Caco-2 (cell line): ENCODE data around the gene BMP7. TPM values are rescaled to one million over a fixed set of nuclear protein-coding genes. Genes with fewer than 3 reads are reported as not detected.

Experiments
- BruUV-seq: library from RNA; stranded (reverse); fragments of 400-500 nt; replicated peaks from 2 replicates; lab custom pipeline; 2021; lab: Mats Ljungman, UMichigan
- CTCF ChIA-PET: fragments of 300-600 bp; sonication (Branson Sonifier 250); formaldehyde crosslinking; loops from one replicate; lab custom pipeline; 2022; ENCODE audit warnings: antibody characterized with exemption; lab: Charles Lee
- POLR2A ChIA-PET: fragments of 300-600 bp; sonication (Branson Sonifier 250); formaldehyde crosslinking; loops from one replicate; lab custom pipeline; 2022; ENCODE audit warnings: antibody characterized with exemption; lab: Charles Lee
- DNase-seq, 2 experiments: peaks; one replicate each; pipeline versions ENCODE4 v3.0.0 to v3.0.0-alpha.2; 2020 to 2022
- H3K27me3 ChIP-seq: replicated peaks from 2 replicates; pipeline ENCODE4 v1.6.0; 2011; ENCODE audit warnings: low read length; ENCODE audit not compliant: control insufficient read depth, insufficient read depth
- H3K36me3 ChIP-seq: 2 replicates; pipeline ENCODE4 v1.5.1; 2011; ENCODE audit warnings: low read length; ENCODE audit not compliant: control insufficient read depth, insufficient read depth
- H3K4me1 ChIP-seq: fragments of 250-450 bp; sonication (Bioruptor Pico); 2 replicates; pipeline ENCODE4 v1.5.1; 2020; ENCODE audit warnings: mild to moderate bottlenecking
- H3K4me3 ChIP-seq: 2 replicates; pipeline ENCODE4 v1.5.1; 2011; ENCODE audit warnings: low read depth, mild to moderate bottlenecking, control low read depth, low read length
- H3K9me3 ChIP-seq: fragments of 250-450 bp; sonication (Bioruptor Pico); 2 replicates; pipeline ENCODE4 v1.5.1; 2020; ENCODE audit warnings: mild to moderate bottlenecking, moderate library complexity
- H3K27ac Mint-ChIP-seq: one replicate; pipeline ENCODE4 v1.8.0; 2022; ENCODE audit warnings: mixed read lengths; ENCODE audit not compliant: unreplicated experiment
- H3K27me3 Mint-ChIP-seq: one replicate; pipeline ENCODE4 v1.8.0; 2022; ENCODE audit warnings: mixed read lengths; ENCODE audit not compliant: insufficient read depth, unreplicated experiment
- H3K36me3 Mint-ChIP-seq: one replicate; pipeline ENCODE4 v1.8.0; 2022; ENCODE audit warnings: mild to moderate bottlenecking, mixed read lengths; ENCODE audit not compliant: insufficient read depth, unreplicated experiment
- H3K4me1 Mint-ChIP-seq: one replicate; pipeline ENCODE4 v1.8.0; 2022; ENCODE audit warnings: low read depth, mixed read lengths; ENCODE audit not compliant: unreplicated experiment
- H3K4me3 Mint-ChIP-seq: one replicate; pipeline ENCODE4 v1.8.0; 2022; ENCODE audit warnings: mild to moderate bottlenecking, moderate library complexity, mixed read lengths; ENCODE audit not compliant: unreplicated experiment
- H3K9me3 Mint-ChIP-seq: one replicate; pipeline ENCODE4 v1.8.0; 2022; ENCODE audit warnings: mixed read lengths; ENCODE audit not compliant: unreplicated experiment
- CTCF ChIP-seq, 2 experiments: fragments of 200-600 bp in 1 of 2; IDR thresholded peaks; 1 replicate in 1 of 2; 2 replicates in 1 of 2; pipeline versions ENCODE4 v1.5.1 to v1.8.0; 2011 to 2022; ENCODE audit warnings: antibody characterized with exemption in 1 of 2, control low read depth in 1 of 2, inconsistent platforms in 1 of 2, low read depth in 1 of 2, low read length in 1 of 2, mild to moderate bottlenecking in 1 of 2, moderate library complexity in 1 of 2; ENCODE audit not compliant: insufficient read depth in 1 of 2, severe bottlenecking in 1 of 2, unreplicated experiment in 1 of 2
- intact Hi-C: fragments of 100-400 bp; cut with micrococcal nuclease; formaldehyde crosslinking; loops from one replicate; pipeline ENCODE4 v1.10.0; 2022; ENCODE audit not compliant: unreplicated experiment
- total RNA-seq: library from RNA; stranded (reverse); gene quantifications from 2 replicates; pipeline ENCODE4 v1.2.3, GENCODE V29; 2022

Gene BMP7
- total RNA-seq, 1 experiment from 2014 or later = 317 TPM

- BruUV-seq = no TSS peak
- peaks cover 10% of the 10 kb centered on the region for H3K9me3 Mint-ChIP-seq
- no peak for DNase-seq
- Histone ChIP-seq H3K36me3 (no peaks in the 10 kb centered on the region), H3K4me1 (peaks cover 29% of the 10 kb centered on the region), H3K4me3 (no peak overlapping the region), H3K27me3 (no peaks in the 10 kb centered on the region), H3K9me3 (peaks cover 3% of the 10 kb centered on the region; the same call in 1 of the 2 replicates)
- ChIA-PET POLR2A (no interaction called here), CTCF (no interaction called here)
- H3K27ac Mint-ChIP-seq = no peak overlapping the region
- no peak for TF ChIP-seq CTCF (IDR thresholded peaks at IDR 0.05; ENCODE audit: insufficient read depth in 1 of 2, low read depth in 1 of 2, low read length in 1 of 2, severe bottlenecking in 1 of 2, unreplicated experiment in 1 of 2)
- intact Hi-C loops = no loop called here
- H3K27me3 Mint-ChIP-seq = no peaks in the 10 kb centered on the region
- peaks cover 28% of the 10 kb centered on the region for H3K4me1 Mint-ChIP-seq
- H3K36me3 Mint-ChIP-seq = peaks cover 93% of the 10 kb centered on the region
- H3K4me3 Mint-ChIP-seq = no peak overlapping the region
These were observed 58.2 kb downstream of the BMP7 start for GRCh38 chr20:57208198-57208597.

GRCh38 chr20:57207251-57207650 lies 59.2 kb downstream of the BMP7 start:
- no peak for TF ChIP-seq CTCF (IDR thresholded peaks at IDR 0.05; ENCODE audit: insufficient read depth in 1 of 2, low read depth in 1 of 2, low read length in 1 of 2, severe bottlenecking in 1 of 2, unreplicated experiment in 1 of 2)
- POLR2A ChIA-PET = interaction anchor here (0.6 kb wide), 1 partner anchor 316 kb away, joined by 3 read pairs; no protein-coding TSS in a partner anchor
- H3K9me3 Mint-ChIP-seq = peaks cover 10% of the 10 kb centered on the region

GRCh38 chr20:57205606-57206219 lies 60.7 kb downstream of the BMP7 start:
- H3K4me3 ChIP-seq = no peak overlapping the region
- Mint-ChIP-seq H3K27ac (peak overlapping the region; percentile 4), H3K36me3 (peaks cover 99% of the 10 kb centered on the region), H3K27me3 (no peaks in the 10 kb centered on the region), H3K9me3 (peaks cover 10% of the 10 kb centered on the region), H3K4me3 (no peak overlapping the region), H3K4me1 (peaks cover 21% of the 10 kb centered on the region)
- intact Hi-C loops = no loop called here
- peaks cover 13% of the 10 kb centered on the region for H3K4me1 ChIP-seq
- no peak for TF ChIP-seq CTCF (IDR thresholded peaks at IDR 0.05; ENCODE audit: insufficient read depth in 1 of 2, low read depth in 1 of 2, low read length in 1 of 2, severe bottlenecking in 1 of 2, unreplicated experiment in 1 of 2)
- H3K36me3 ChIP-seq = no peaks in the 10 kb centered on the region
- DNase-seq = no peak
- POLR2A ChIA-PET = no interaction called here
- H3K27me3 ChIP-seq = no peaks in the 10 kb centered on the region
- H3K9me3 ChIP-seq = peaks cover 3% of the 10 kb centered on the region; the same call in 1 of the 2 replicates
- no TSS peak for BruUV-seq
- CTCF ChIA-PET = no interaction called here

More at GRCh38 chr20:57207251-57207650, 59.2 kb downstream of the BMP7 start:
- Mint-ChIP-seq H3K36me3 (peaks cover 93% of the 10 kb centered on the region), H3K4me3 (no peak overlapping the region), H3K4me1 (peaks cover 28% of the 10 kb centered on the region), H3K27me3 (no peaks in the 10 kb centered on the region), H3K27ac (no peak overlapping the region)
- H3K4me3 ChIP-seq = no peak overlapping the region
- intact Hi-C loops = no loop called here
- H3K4me1 ChIP-seq = peaks cover 21% of the 10 kb centered on the region
- CTCF ChIA-PET = no interaction called here
- BruUV-seq = no TSS peak
- no peaks in the 10 kb centered on the region for H3K27me3 ChIP-seq
- no peaks in the 10 kb centered on the region for H3K36me3 ChIP-seq
- peaks cover 3% of the 10 kb centered on the region; the same call in 1 of the 2 replicates for H3K9me3 ChIP-seq
- no peak for DNase-seq
